Loucy (cell line): ENCODE results near the gene UPK3A.

ENCODE experiments used
- H2AFZ ChIP-seq: fragments of 200-600 bp; sonication (generic); 2 replicates; pipeline ENCODE4 v1.6.0; 2016; ENCODE audit warnings: antibody characterized with exemption, mild to moderate bottlenecking, low read length, moderate library complexity
- H3F3A ChIP-seq: fragments of 200-600 bp; 2 replicates; pipeline ENCODE4 v1.6.0; 2016; ENCODE audit warnings: antibody characterized with exemption, low read depth, mild to moderate bottlenecking
- H3K27me3 ChIP-seq: fragments of 200-600 bp; sonication (generic); 2 replicates; pipeline ENCODE4 v1.6.1; 2014; ENCODE audit warnings: low read length, mild to moderate bottlenecking; ENCODE audit not compliant: insufficient read depth, poor library complexity, severe bottlenecking
- H3K36me3 ChIP-seq: fragments of 200-600 bp; sonication (generic); 2 replicates; pipeline ENCODE4 v1.6.1; 2016; ENCODE audit warnings: low read length; ENCODE audit not compliant: insufficient read depth
- H3K4me1 ChIP-seq: fragments of 200-600 bp; sonication (generic); 2 replicates; pipeline ENCODE4 v1.5.1; 2014; ENCODE audit warnings: low read length, mild to moderate bottlenecking; ENCODE audit not compliant: insufficient read depth, poor library complexity, severe bottlenecking
- H3K4me2 ChIP-seq: fragments of 200-600 bp; sonication (generic); 2 replicates; pipeline ENCODE4 v1.6.0; 2014; ENCODE audit warnings: antibody characterized with exemption, low read length, low read depth, mild to moderate bottlenecking; ENCODE audit not compliant: poor library complexity, severe bottlenecking
- H3K4me3 ChIP-seq: fragments of 200-600 bp; sonication (generic); 2 replicates; pipeline ENCODE4 v1.5.1; 2014; ENCODE audit warnings: low read length, mild to moderate bottlenecking, mixed read lengths; ENCODE audit not compliant: poor library complexity, severe bottlenecking
- H3K79me2 ChIP-seq: fragments of 200-600 bp; sonication (generic); 2 replicates; pipeline ENCODE4 v1.6.1; 2014; ENCODE audit warnings: low read length; ENCODE audit not compliant: insufficient read depth
- H3K9ac ChIP-seq: fragments of 200-600 bp; sonication (generic); 2 replicates; pipeline ENCODE4 v1.6.0; 2014; ENCODE audit warnings: mild to moderate bottlenecking, low read depth, low read length, moderate library complexity; ENCODE audit not compliant: poor library complexity, severe bottlenecking
- H3K9me2 ChIP-seq: fragments of 200-600 bp; sonication (generic); replicated peaks from 2 replicates; pipeline ENCODE4 v1.6.1; 2016; ENCODE audit warnings: low read depth, low read length, mixed read lengths
- H3K9me3 ChIP-seq: fragments of 200-600 bp; sonication (generic); 2 replicates; pipeline ENCODE4 v1.6.1; 2014; ENCODE audit warnings: mild to moderate bottlenecking, antibody characterized with exemption, low read length, low read depth; ENCODE audit not compliant: insufficient read depth
- H4K20me1 ChIP-seq: fragments of 200-600 bp; sonication (generic); 2 replicates; pipeline ENCODE4 v1.6.0; 2014; ENCODE audit warnings: antibody characterized with exemption, low read length, mild to moderate bottlenecking; ENCODE audit not compliant: insufficient read depth, poor library complexity, severe bottlenecking
- CTCF ChIP-seq: fragments of 200-600 bp; sonication (generic); conservative IDR thresholded peaks from 2 replicates; pipeline ENCODE4 v1.5.1; 2014; ENCODE audit warnings: mild to moderate bottlenecking, antibody characterized with exemption, low read length
- EZH2phosphoT487 ChIP-seq: fragments of 200-600 bp; IDR thresholded peaks from 2 replicates; pipeline ENCODE4 v1.6.1; 2018; ENCODE audit warnings: antibody characterized with exemption, mild to moderate bottlenecking, moderate library complexity, borderline replicate concordance

The UPK3A gene

GRCh38 chr22:45308957-45309421, 24.2 kb downstream of the UPK3A start:
- no peaks in the 10 kb centered on the region for H3K9me3 ChIP-seq
- TF ChIP-seq EZH2phosphoT487 (no peak), CTCF (no peak)
- H4K20me1 ChIP-seq = peaks cover 12% of the 10 kb centered on the region
- H2AFZ ChIP-seq = peak overlapping the region; percentile 78
- H3F3A ChIP-seq = no peaks in the 10 kb centered on the region
- H3K27me3 ChIP-seq = no peaks in the 10 kb centered on the region
- H3K79me2 ChIP-seq = peaks cover 32% of the 10 kb centered on the region
- peak overlapping the region; percentile 79 for H3K4me2 ChIP-seq
- peak overlapping the region; percentile 72 for H3K4me3 ChIP-seq
- no peaks in the 10 kb centered on the region for H3K36me3 ChIP-seq
- H3K9ac ChIP-seq = peak overlapping the region; percentile 67
- no peaks in the 10 kb centered on the region for H3K9me2 ChIP-seq
- peaks cover 31% of the 10 kb centered on the region for H3K4me1 ChIP-seq

- Histone ChIP-seq H3K4me1 (peaks cover 36% of the 10 kb centered on the region), H3K9me2 (no peaks in the 10 kb centered on the region), H3K9me3 (no peaks in the 10 kb centered on the region), H3K9ac (peak within 1 kb of the TSS; percentile 95), H3K4me2 (peak within 1 kb of the TSS; percentile 95), H3F3A (no peaks in the 10 kb centered on the region), H3K4me3 (peak within 1 kb of the TSS; percentile 93), H3K79me2 (peaks cover 38% of the 10 kb centered on the region), H2AFZ (peak within 1 kb of the TSS; percentile 78), H3K27me3 (no peaks in the 10 kb centered on the region), H4K20me1 (peaks cover 12% of the 10 kb centered on the region), H3K36me3 (no peaks in the 10 kb centered on the region)
- TF ChIP-seq EZH2phosphoT487 = no peak
- no peak for TF ChIP-seq CTCF
These were observed 24.9 kb downstream of the UPK3A start, which contains the start of gene FAM118A for GRCh38 chr22:45309422-45310227. TSS of gene FAM118A (plus strand) at chr22:45309934. CDS start at chr22:45322380, 12,446 bp downstream.

GRCh38 chr22:45310331-45310976, 25.7 kb downstream of the UPK3A start:
- Histone ChIP-seq H3F3A (no peaks in the 10 kb centered on the region), H2AFZ (peak overlapping the region; percentile 63), H3K4me1 (peaks cover 36% of the 10 kb centered on the region)

More at GRCh38 chr22:45310331-45310976, 25.7 kb downstream of the UPK3A start:
- Histone ChIP-seq H3K4me2 (peak overlapping the region; percentile 95), H3K79me2 (peaks cover 43% of the 10 kb centered on the region), H3K9me3 (no peaks in the 10 kb centered on the region), H3K4me3 (peak overlapping the region; percentile 93), H3K9ac (peak overlapping the region; percentile 95), H3K27me3 (no peaks in the 10 kb centered on the region), H4K20me1 (peaks cover 12% of the 10 kb centered on the region), H3K36me3 (no peaks in the 10 kb centered on the region), H3K9me2 (no peaks in the 10 kb centered on the region)
- TF ChIP-seq CTCF (no peak), EZH2phosphoT487 (no peak)
